Activated T-helper 1 cell treated with anti-CD3 and anti-CD28 coated beads, Interleukin-2, amount 50 U/mL, for 16 hours (primary cell): ENCODE measurements around the gene NDUFAB1.
"Not testable (repeated sequence)": the region's sequence is repeated elsewhere in the genome, so short reads cannot be mapped to it uniquely, and the experiment has no call there.

Experiments
- DNase-seq, 2 donors: peaks; one replicate each; pipeline ENCODE4 v3.0.0-alpha.2; 2020; ENCODE audit warnings: low read depth in 1 of 2, low spot score in 1 of 2

Gene NDUFAB1

GRCh38 chr16:23584186-23585076 lies 11.7 kb downstream of the NDUFAB1 start:
- DNase-seq = no peak

- not testable (repeated sequence) for DNase-seq
Observed at GRCh38 chr16:23583271-23583670, 12.8 kb downstream of the NDUFAB1 start.

GRCh38 chr16:23581764-23582163 lies 14.4 kb downstream of the NDUFAB1 start:
- DNase-seq = no peak

GRCh38 chr16:23580391-23580790 lies 15.7 kb downstream of the NDUFAB1 start:
- no peak for DNase-seq

- no peak for DNase-seq
Observed at GRCh38 chr16:23579371-23579770, 16.7 kb downstream of the NDUFAB1 start.

- DNase-seq = no peak
Observed at GRCh38 chr16:23578101-23578830, 17.9 kb downstream of the NDUFAB1 start.

GRCh38 chr16:23577493-23577892 lies 18.6 kb downstream of the NDUFAB1 start:
- no peak for DNase-seq

GRCh38 chr16:23575834-23576233 lies 20.3 kb downstream of the NDUFAB1 start:
- DNase-seq = no peak

GRCh38 chr16:23573817-23574216 lies 22.3 kb downstream of the NDUFAB1 start:
- DNase-seq = no peak

GRCh38 chr16:23572394-23572793 lies 23.7 kb downstream of the NDUFAB1 start:
- DNase-seq = no peak

- no peak for DNase-seq
Observed at GRCh38 chr16:23571895-23572294, 24.2 kb downstream of the NDUFAB1 start.

- no peak for DNase-seq
Observed at GRCh38 chr16:23570992-23571632, 25.0 kb downstream of the NDUFAB1 start.

- DNase-seq = no peak
Observed at GRCh38 chr16:23567602-23568001, 28.5 kb downstream of the NDUFAB1 start.

GRCh38 chr16:23566724-23567123 lies 29.4 kb downstream of the NDUFAB1 start:
- DNase-seq = no peak

- DNase-seq = no peak
Observed at GRCh38 chr16:23564575-23565363, 31.3 kb downstream of the NDUFAB1 start.

- no peak for DNase-seq
Observed at GRCh38 chr16:23563186-23563585, 32.9 kb downstream of the NDUFAB1 start.

GRCh38 chr16:23562505-23562904 lies 33.6 kb downstream of the NDUFAB1 start:
- DNase-seq = no peak

GRCh38 chr16:23561586-23561985 lies 34.5 kb downstream of the NDUFAB1 start:
- no peak for DNase-seq

GRCh38 chr16:23557779-23558702 lies 38.1 kb downstream of the NDUFAB1 start:
- peak in 1 of 2 donors; percentile 3 for DNase-seq
